ENCODE results near the gene FREM2.

FREM2 gene

DNA sequence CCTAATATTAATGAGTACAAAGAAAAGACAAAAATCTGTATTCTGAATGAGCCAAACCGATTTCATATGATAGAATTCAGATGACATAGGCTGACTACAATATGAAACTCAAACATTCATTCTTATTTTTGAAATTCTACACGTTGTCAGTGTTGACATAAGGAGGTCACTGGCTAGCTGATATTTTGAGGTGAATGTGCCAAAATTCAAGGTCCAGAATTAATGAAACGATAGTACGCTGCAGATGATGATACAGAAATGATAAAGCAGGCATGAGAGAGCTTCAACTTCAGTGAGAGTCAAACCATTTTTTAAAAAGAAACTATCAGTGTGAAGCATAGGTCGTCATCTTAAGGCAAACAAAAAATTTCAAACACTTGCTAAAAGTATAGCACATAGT is 88.2 kb downstream of the FREM2 start:
- TF ChIP-seq, protein P1, sequence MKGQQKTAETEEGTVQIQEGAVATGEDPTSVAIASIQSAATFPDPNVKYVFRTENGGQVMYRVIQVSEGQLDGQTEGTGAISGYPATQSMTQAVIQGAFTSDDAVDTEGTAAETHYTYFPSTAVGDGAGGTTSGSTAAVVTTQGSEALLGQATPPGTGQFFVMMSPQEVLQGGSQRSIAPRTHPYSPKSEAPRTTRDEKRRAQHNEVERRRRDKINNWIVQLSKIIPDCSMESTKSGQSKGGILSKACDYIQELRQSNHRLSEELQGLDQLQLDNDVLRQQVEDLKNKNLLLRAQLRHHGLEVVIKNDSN (IDR thresholded peaks at IDR 0.05), result no peak
- TF ChIP-seq CREB1 (IDR thresholded peaks at IDR 0.05; ENCODE audit: low read depth) (no peak), ZBTB7A (IDR thresholded peaks at IDR 0.05; ENCODE audit: low read depth) (no peak), TCF12 (IDR thresholded peaks at IDR 0.05; ENCODE audit: low read depth) (no peak), NFIC (IDR thresholded peaks at IDR 0.05) (no peak), FOXM1 (IDR thresholded peaks at IDR 0.05; ENCODE audit: borderline replicate concordance, low read depth) (no peak), TEAD4 (IDR thresholded peaks at IDR 0.05) (no peak), YY1 (IDR thresholded peaks at IDR 0.05; ENCODE audit: low read depth) (no peak), RAD21 (IDR thresholded peaks at IDR 0.05; ENCODE audit: low read depth) (no peak), EP300 (IDR thresholded peaks at IDR 0.05; ENCODE audit: borderline replicate concordance) (no peak), EGR1 (IDR thresholded peaks at IDR 0.05) (no peak), CEBPB (IDR thresholded peaks at IDR 0.05) (no peak)

- TF ChIP-seq, protein P1 (IDR thresholded peaks at IDR 0.05), result no peak
- TF ChIP-seq FOXM1 (IDR thresholded peaks at IDR 0.05; ENCODE audit: borderline replicate concordance, low read depth) (no peak), NFIC (IDR thresholded peaks at IDR 0.05) (no peak), EP300 (IDR thresholded peaks at IDR 0.05; ENCODE audit: borderline replicate concordance) (no peak)
Observed at GRCh38 chr13:38777347-38778119, 90.7 kb downstream of the FREM2 start.

DNA sequence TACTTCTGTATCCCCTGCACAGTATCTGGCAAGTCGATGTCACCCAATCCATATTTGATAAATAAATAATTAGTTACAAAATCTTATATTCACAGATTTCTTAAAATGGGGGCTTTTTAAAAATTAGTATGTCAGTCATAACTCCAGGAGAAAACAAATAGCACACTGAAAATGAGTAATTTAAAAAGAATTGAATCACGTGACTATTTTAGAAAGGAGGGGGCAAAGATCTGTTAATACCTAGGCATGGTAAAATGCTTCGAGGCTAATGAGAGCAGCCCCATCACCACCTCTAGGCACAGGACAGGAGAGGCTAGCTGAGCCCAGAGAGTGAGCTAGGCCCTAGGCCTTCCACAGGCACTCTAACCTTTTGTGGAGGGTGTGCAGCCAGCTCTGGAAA is 94.7 kb downstream of the FREM2 start:
- no peak for TF ChIP-seq CEBPB (IDR thresholded peaks at IDR 0.05)

DNA sequence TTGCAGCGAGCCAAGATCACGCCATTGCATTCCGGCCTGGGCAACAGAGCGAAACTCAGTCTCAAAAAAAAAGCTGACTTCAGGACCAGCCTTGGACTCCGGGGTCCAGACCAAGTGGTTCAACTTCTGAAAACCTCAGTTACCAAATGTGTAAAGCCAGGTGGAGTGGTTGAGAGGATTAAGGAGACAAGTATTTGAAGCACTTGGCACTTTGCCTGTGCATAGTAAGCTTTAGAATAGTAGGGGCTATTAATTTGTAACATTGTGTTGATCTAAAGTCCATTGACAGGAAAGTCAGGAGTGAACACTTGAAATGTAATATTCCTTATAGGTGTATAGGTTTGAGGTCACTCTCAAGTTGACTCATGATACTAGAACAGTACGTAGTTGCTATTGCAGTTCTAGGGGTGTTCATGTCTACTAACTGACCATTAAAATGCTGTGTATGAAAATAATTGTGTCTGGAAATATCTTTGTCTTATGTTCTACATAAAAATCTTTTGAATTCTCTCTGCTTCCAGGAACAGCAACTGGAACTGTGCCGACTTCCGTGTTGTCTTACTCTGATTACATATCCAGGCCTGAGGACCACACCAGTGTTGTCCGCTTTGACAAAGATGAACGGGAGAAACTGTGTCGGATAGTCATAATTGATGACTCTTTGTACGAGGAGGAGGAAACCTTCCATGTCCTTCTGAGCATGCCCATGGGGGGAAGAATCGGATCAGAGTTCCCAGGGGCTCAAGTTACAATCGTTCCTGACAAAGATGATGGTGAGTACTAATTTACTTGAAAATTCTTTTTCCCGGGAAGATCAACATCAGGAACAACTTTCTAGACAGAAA is 97.4 kb downstream of the FREM2 start:
- TF ChIP-seq EP300 (IDR thresholded peaks at IDR 0.05; ENCODE audit: borderline replicate concordance) (no peak), TAF1 (IDR thresholded peaks at IDR 0.05; ENCODE audit: low read depth) (no peak), TEAD4 (IDR thresholded peaks at IDR 0.05) (no peak), EGR1 (IDR thresholded peaks at IDR 0.05) (no peak), NFIC (IDR thresholded peaks at IDR 0.05) (no peak), RAD21 (IDR thresholded peaks at IDR 0.05; ENCODE audit: low read depth) (no peak), TCF12 (IDR thresholded peaks at IDR 0.05; ENCODE audit: low read depth) (no peak), CEBPB (IDR thresholded peaks at IDR 0.05) (no peak), YY1 (IDR thresholded peaks at IDR 0.05; ENCODE audit: low read depth) (no peak), CREB1 (IDR thresholded peaks at IDR 0.05; ENCODE audit: low read depth) (no peak), ZBTB7A (IDR thresholded peaks at IDR 0.05; ENCODE audit: low read depth) (no peak), FOXM1 (IDR thresholded peaks at IDR 0.05; ENCODE audit: borderline replicate concordance, low read depth) (no peak), REST (IDR thresholded peaks at IDR 0.05; ENCODE audit: low read depth) (no peak)
- TF ChIP-seq, protein P1 (IDR thresholded peaks at IDR 0.05), result no peak
- TF ChIP-seq, protein P2, sequence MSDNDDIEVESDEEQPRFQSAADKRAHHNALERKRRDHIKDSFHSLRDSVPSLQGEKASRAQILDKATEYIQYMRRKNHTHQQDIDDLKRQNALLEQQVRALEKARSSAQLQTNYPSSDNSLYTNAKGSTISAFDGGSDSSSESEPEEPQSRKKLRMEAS (IDR thresholded peaks at IDR 0.05), result no peak

DNA sequence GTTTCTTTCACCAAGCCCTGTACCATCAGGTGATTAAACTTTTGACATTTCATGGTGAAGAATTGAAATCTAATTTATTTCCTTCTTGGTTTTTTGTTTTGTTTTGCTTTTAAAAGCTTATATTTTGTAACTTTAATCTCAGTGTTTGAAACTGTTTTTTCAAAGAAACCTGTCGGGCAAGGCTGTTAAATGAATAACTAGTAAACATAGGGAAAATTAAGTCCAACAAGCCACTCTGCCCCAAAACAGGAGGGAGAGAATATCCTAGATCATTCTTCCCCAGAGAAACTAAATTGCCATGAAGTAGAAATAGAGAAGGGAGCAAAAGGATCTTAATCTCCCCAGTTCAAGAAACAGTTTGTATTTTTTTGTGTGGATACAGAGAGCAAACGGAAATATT is 98.2 kb downstream of the FREM2 start:
- TF ChIP-seq NFIC (IDR thresholded peaks at IDR 0.05) (no peak), TAF1 (IDR thresholded peaks at IDR 0.05; ENCODE audit: low read depth) (no peak), EGR1 (IDR thresholded peaks at IDR 0.05) (no peak), TCF12 (IDR thresholded peaks at IDR 0.05; ENCODE audit: low read depth) (no peak), TEAD4 (IDR thresholded peaks at IDR 0.05) (no peak), CREB1 (IDR thresholded peaks at IDR 0.05; ENCODE audit: low read depth) (no peak), YY1 (IDR thresholded peaks at IDR 0.05; ENCODE audit: low read depth) (no peak)
- TF ChIP-seq, protein P2 (IDR thresholded peaks at IDR 0.05), result no peak
- TF ChIP-seq, protein P1 (IDR thresholded peaks at IDR 0.05), result no peak

GRCh38 chr13:38785490-38785889 is 98.6 kb downstream of the FREM2 start:
- no peak for TF ChIP-seq NFIC (IDR thresholded peaks at IDR 0.05)
- TF ChIP-seq RAD21 (IDR thresholded peaks at IDR 0.05; ENCODE audit: low read depth), result no peak
- no peak for TF ChIP-seq YY1 (IDR thresholded peaks at IDR 0.05; ENCODE audit: low read depth)
- no peak for TF ChIP-seq ZBTB7A (IDR thresholded peaks at IDR 0.05; ENCODE audit: low read depth)

Measured in Ishikawa (cell line).